Right lobe of liver (tissue), 4 donors: ENCODE data around the gene NEDD9.

Experiments
- CTCF ChIP-seq, 4 donors: fragments of 200-600 bp in 3 of 4; fragments of 450-650 bp in 1 of 4; IDR thresholded peaks; one replicate each; pipeline versions ENCODE4 v1.5.1 to v1.8.0; 2016 to 2022; ENCODE audit warnings: antibody characterized with exemption in 4 of 4, mild to moderate bottlenecking in 2 of 4
- POLR2A ChIP-seq: fragments of 450-650 bp; IDR thresholded peaks from one replicate; pipeline ENCODE4 v1.6.1; 2017; ENCODE audit warnings: antibody characterized with exemption, mild to moderate bottlenecking
- donor health status: DM: no; HTN: no; CAD: no.
- donor health status: DM: no; HTN: no; CAD: no.
- donor health status: DM: no; HTN: yes; CAD: no.

- no peak for TF ChIP-seq CTCF (IDR thresholded peaks at IDR 0.05)
- no peak for TF ChIP-seq POLR2A
Measured at GRCh38 chr6:11194356-11195218, 37.9 kb downstream of the NEDD9 start.
